Measurements from ENCODE around the gene IRF8. TPM values are rescaled to one million over a fixed set of nuclear protein-coding genes. Genes with fewer than 3 reads are reported as not detected.

The IRF8 gene
- total RNA-seq, 5 donors from 2014 or later (not counting 1 experiment from before 2014, with no cell fraction given) = 7.7 to 17.0 (median 10.3) TPM

- ChIA-PET POLR2A (no interaction called here), CTCF (no interaction called here)
- H3K4me3 Mint-ChIP-seq = no peak overlapping the region
- Histone ChIP-seq H3K27me3 (replicated peaks in 1 of 2; ENCODE audit: control insufficient read depth in 2 of 2, extremely low read depth in 1 of 2, insufficient read depth in 2 of 2, low read length in 1 of 2) (peaks cover 0 to 6% of the 10 kb centered on the region in 2 experiments), H3K4me3 (ENCODE audit: control insufficient read depth in 1 of 2, extremely low read depth in 1 of 2, low read length in 1 of 2) (no peak overlapping the region), H3K9me3 (no peaks in the 10 kb centered on the region), H3K27ac (ENCODE audit: low read length) (no peak overlapping the region), H3K36me3 (ENCODE audit: control insufficient read depth in 2 of 2, extremely low read depth in 1 of 2, insufficient read depth in 1 of 2, low read length in 1 of 2) (no peaks in the 10 kb centered on the region), H3K4me1 (ENCODE audit: control insufficient read depth in 1 of 2, extremely low read depth in 1 of 2, insufficient read depth in 2 of 2, low read length in 2 of 2) (peaks cover 0 to 12% of the 10 kb centered on the region in 2 experiments)
- no CpG with 5 or more reads among the region's 5 CpGs for WGBS (ENCODE audit: insufficient coverage)
- DNase-seq (peak in 1 of 35 experiments; percentile 36), ATAC-seq (replicated peaks in 1 of 4) (peak; percentile 37 to 71 (median 50))
- H3K9me3 Mint-ChIP-seq = no peaks in the 10 kb centered on the region
- H3K27me3 Mint-ChIP-seq = peaks cover 11 to 14% of the 10 kb centered on the region in 2 donors
- peaks cover 10 to 21% (median 10%) of the 10 kb centered on the region in 3 donors for H3K4me1 Mint-ChIP-seq
- H3K36me3 Mint-ChIP-seq = no peaks in the 10 kb centered on the region
- peak overlapping the region in 1 of 2 donors; percentile 73 for H3K27ac Mint-ChIP-seq
Observed at GRCh38 chr16:85888405-85889331, 10.3 kb upstream of the IRF8 start.

DNA sequence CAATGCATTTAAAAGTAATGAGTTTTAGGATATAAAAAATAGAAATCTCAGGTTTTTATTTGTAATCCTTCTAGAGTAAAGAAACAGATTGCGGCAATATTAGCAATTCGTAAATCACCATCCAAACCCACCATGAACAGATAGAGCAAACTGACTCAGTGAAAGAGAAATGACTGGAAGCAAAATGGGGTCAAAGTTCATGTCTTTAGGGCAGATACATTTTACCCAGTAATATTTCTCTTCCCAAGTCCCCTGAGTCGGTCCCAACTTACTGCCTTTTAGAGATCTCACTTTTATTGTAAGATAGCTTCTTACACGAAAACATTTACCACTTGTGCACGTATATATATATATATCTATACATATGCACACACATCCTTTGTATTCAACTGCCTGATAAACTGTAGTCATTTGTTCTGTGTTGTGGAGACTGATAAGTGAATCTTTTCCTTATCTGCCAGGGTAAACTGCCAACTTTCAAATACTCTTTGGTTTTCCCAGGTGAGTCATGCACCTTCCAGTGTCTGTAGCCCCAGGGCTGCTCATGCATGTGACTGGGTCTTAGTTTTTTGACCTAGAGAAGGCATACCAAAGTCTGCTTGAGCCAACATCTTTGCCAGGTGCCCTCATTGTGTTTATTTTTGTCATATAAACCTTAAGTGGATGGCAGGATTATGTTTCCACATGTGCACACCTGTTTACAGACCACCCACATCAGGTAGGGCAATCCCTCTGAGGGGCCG lies 7.8 kb upstream of the IRF8 start:
- H3K27ac ChIP-seq (ENCODE audit: low read length) = no peak overlapping the region
- no peaks in the 10 kb centered on the region for H3K9me3 ChIP-seq
- ChIA-PET CTCF (no interaction called here), POLR2A (interaction anchor here in 1 of 2 donors (0.6 kb wide), 1 partner anchor 9 kb away, joined by 4 read pairs; no protein-coding TSS in a partner anchor)
- Mint-ChIP-seq H3K4me1 (peaks cover 10 to 21% (median 10%) of the 10 kb centered on the region in 3 donors), H3K27me3 (peaks cover 3 to 6% of the 10 kb centered on the region in 2 donors), H3K4me3 (no peak overlapping the region), H3K36me3 (no peaks in the 10 kb centered on the region), H3K27ac (no peak overlapping the region), H3K9me3 (no peaks in the 10 kb centered on the region)
- no peak overlapping the region for H3K4me3 ChIP-seq (ENCODE audit: control insufficient read depth in 1 of 2, extremely low read depth in 1 of 2, low read length in 1 of 2)
- no peaks in the 10 kb centered on the region for H3K36me3 ChIP-seq (ENCODE audit: control insufficient read depth in 2 of 2, extremely low read depth in 1 of 2, insufficient read depth in 1 of 2, low read length in 1 of 2)
- H3K4me1 ChIP-seq (ENCODE audit: control insufficient read depth in 1 of 2, extremely low read depth in 1 of 2, insufficient read depth in 2 of 2, low read length in 2 of 2) = peaks cover 0 to 12% of the 10 kb centered on the region in 2 experiments
- peaks cover 0 to 2% of the 10 kb centered on the region in 2 experiments for H3K27me3 ChIP-seq (replicated peaks in 1 of 2; ENCODE audit: control insufficient read depth in 2 of 2, extremely low read depth in 1 of 2, insufficient read depth in 2 of 2, low read length in 1 of 2)
- ATAC-seq (replicated peaks in 1 of 4) (no peak), DNase-seq (no peak)
- 100% methylated on average over 1 of the region's 6 CpGs for WGBS (ENCODE audit: insufficient coverage)

DNA sequence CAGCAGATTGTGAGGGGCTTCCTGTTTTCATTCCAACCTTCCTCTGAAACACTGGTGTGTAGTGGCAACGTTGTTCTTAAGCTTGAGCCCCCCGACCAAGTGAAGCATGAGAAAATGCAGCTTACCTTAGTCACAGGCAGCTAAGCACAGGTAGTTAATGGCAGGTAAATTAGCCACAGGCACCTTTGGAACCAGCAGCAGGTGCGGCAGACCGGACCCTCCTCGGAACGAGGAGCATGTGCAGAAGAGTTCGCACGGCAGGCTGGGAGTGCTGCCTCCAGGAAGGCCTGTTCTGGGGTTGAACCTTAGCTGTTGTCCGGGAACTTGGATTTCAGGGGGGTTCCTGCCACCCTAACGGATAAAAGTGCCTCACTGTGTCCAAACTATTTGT lies 7.2 kb upstream of the IRF8 start:
- POLR2A ChIA-PET = interaction anchor here in 1 of 2 donors (0.6 kb wide), 1 partner anchor 54 kb away, joined by 3 read pairs; no protein-coding TSS in a partner anchor

DNA sequence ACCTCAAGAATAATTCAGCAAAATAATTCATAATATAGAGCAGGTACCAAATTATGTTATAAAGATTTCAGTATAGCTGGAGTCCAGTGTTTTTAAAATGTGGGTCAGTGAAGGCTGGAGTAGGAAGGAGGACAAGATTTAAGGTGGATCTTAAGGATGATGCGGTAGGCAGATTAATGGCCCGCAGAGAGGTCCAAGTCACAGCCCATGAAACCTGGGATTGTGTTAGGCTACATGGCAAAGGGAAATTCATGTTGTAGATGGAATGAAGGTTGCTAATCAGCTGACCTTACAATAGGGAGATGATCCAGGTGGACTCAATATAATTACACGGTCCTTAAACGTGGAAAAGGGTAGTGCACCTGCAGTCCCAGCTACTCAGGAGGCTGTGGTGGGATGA lies 6.2 kb upstream of the IRF8 start:
- Histone ChIP-seq H3K4me3 (ENCODE audit: control insufficient read depth in 1 of 2, extremely low read depth in 1 of 2, low read length in 1 of 2) (no peak overlapping the region), H3K36me3 (ENCODE audit: control insufficient read depth in 2 of 2, extremely low read depth in 1 of 2, insufficient read depth in 1 of 2, low read length in 1 of 2) (no peaks in the 10 kb centered on the region), H3K27ac (ENCODE audit: low read length) (no peak overlapping the region), H3K27me3 (replicated peaks in 1 of 2; ENCODE audit: control insufficient read depth in 2 of 2, extremely low read depth in 1 of 2, insufficient read depth in 2 of 2, low read length in 1 of 2) (peaks cover 0 to 2% of the 10 kb centered on the region in 2 experiments), H3K9me3 (no peaks in the 10 kb centered on the region), H3K4me1 (ENCODE audit: control insufficient read depth in 1 of 2, extremely low read depth in 1 of 2, insufficient read depth in 2 of 2, low read length in 2 of 2) (peaks cover 0 to 12% of the 10 kb centered on the region in 2 experiments)
- H3K36me3 Mint-ChIP-seq = no peaks in the 10 kb centered on the region
- H3K4me3 Mint-ChIP-seq = no peak overlapping the region
- DNase-seq = no peak
- no peaks in the 10 kb centered on the region for H3K9me3 Mint-ChIP-seq
- WGBS (ENCODE audit: insufficient coverage) = 90% methylated on average over 4 of the region's 4 CpGs
- CTCF ChIA-PET = interaction anchor here in 1 of 2 donors (0.6 kb wide), 1 partner anchor 74 kb away, joined by 4 read pairs; no protein-coding TSS in a partner anchor
- H3K4me1 Mint-ChIP-seq = peaks cover 10 to 25% (median 15%) of the 10 kb centered on the region in 3 donors
- no peak for ATAC-seq (replicated peaks in 1 of 4)
- H3K27ac Mint-ChIP-seq = no peak overlapping the region
- POLR2A ChIA-PET = no interaction called here
- no peaks in the 10 kb centered on the region for H3K27me3 Mint-ChIP-seq

More for the DNA sequence above, 7.2 kb upstream of the IRF8 start:
- no peak for ATAC-seq (replicated peaks in 1 of 4)
- 89% methylated on average over 8 of the region's 10 CpGs for WGBS (ENCODE audit: insufficient coverage)
- CTCF ChIA-PET = no interaction called here
- no peak overlapping the region for H3K4me3 Mint-ChIP-seq
- DNase-seq = no peak
- H3K9me3 ChIP-seq = no peaks in the 10 kb centered on the region
- H3K4me1 ChIP-seq (ENCODE audit: control insufficient read depth in 1 of 2, extremely low read depth in 1 of 2, insufficient read depth in 2 of 2, low read length in 2 of 2) = peaks cover 0 to 12% of the 10 kb centered on the region in 2 experiments
- no peak overlapping the region for H3K27ac Mint-ChIP-seq
- H3K27me3 Mint-ChIP-seq = peaks cover 1 to 3% of the 10 kb centered on the region in 2 donors
- no peaks in the 10 kb centered on the region for H3K36me3 Mint-ChIP-seq
- H3K36me3 ChIP-seq (ENCODE audit: control insufficient read depth in 2 of 2, extremely low read depth in 1 of 2, insufficient read depth in 1 of 2, low read length in 1 of 2) = no peaks in the 10 kb centered on the region
- no peak overlapping the region for H3K4me3 ChIP-seq (ENCODE audit: control insufficient read depth in 1 of 2, extremely low read depth in 1 of 2, low read length in 1 of 2)
- no peak overlapping the region for H3K27ac ChIP-seq (ENCODE audit: low read length)
- H3K27me3 ChIP-seq (replicated peaks in 1 of 2; ENCODE audit: control insufficient read depth in 2 of 2, extremely low read depth in 1 of 2, insufficient read depth in 2 of 2, low read length in 1 of 2) = peaks cover 0 to 2% of the 10 kb centered on the region in 2 experiments
- H3K4me1 Mint-ChIP-seq = peaks cover 10 to 21% (median 10%) of the 10 kb centered on the region in 3 donors
- H3K9me3 Mint-ChIP-seq = no peaks in the 10 kb centered on the region

DNA sequence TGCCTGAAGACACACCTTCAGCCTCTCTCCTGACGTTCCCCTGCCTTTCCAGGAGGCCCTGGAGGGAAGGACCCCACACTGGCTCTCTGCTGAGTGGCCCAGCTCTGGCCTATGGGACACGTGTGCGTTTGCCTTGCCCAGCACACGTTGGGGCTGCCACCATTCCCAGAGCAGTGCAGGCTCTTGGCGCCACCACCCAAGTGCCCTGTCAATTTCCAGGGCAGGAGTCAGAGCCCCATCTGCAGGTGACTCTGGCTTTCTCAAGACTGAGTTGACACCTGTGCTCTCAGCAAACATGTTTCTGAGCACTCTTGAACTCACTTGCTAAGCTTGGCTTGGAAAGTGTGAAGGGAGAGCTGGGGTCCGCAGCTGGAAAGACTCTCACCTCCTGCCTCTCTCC lies 4.7 kb upstream of the IRF8 start:
- no peak overlapping the region for H3K27ac ChIP-seq (ENCODE audit: low read length)
- H3K4me1 ChIP-seq (ENCODE audit: control insufficient read depth in 1 of 2, extremely low read depth in 1 of 2, insufficient read depth in 2 of 2, low read length in 2 of 2) = peaks cover 0 to 13% of the 10 kb centered on the region in 2 experiments
- peaks cover 3 to 9% of the 10 kb centered on the region in 2 experiments for H3K27me3 ChIP-seq (replicated peaks in 1 of 2; ENCODE audit: control insufficient read depth in 2 of 2, extremely low read depth in 1 of 2, insufficient read depth in 2 of 2, low read length in 1 of 2)
- ChIA-PET CTCF (no interaction called here), POLR2A (no interaction called here)
- H3K4me3 Mint-ChIP-seq = no peak overlapping the region
- no peaks in the 10 kb centered on the region for H3K36me3 ChIP-seq (ENCODE audit: control insufficient read depth in 2 of 2, extremely low read depth in 1 of 2, insufficient read depth in 1 of 2, low read length in 1 of 2)
- peaks cover 8 to 21% (median 14%) of the 10 kb centered on the region in 3 donors for H3K4me1 Mint-ChIP-seq
- 90% methylated on average over 5 of the region's 6 CpGs for WGBS (ENCODE audit: insufficient coverage)
- H3K9me3 ChIP-seq = no peaks in the 10 kb centered on the region
- no peaks in the 10 kb centered on the region for H3K9me3 Mint-ChIP-seq
- no peak for DNase-seq
- no peak for ATAC-seq (replicated peaks in 1 of 4)
- peaks cover 0 to 6% of the 10 kb centered on the region in 2 donors for H3K27me3 Mint-ChIP-seq
- no peak overlapping the region for H3K4me3 ChIP-seq (ENCODE audit: control insufficient read depth in 1 of 2, extremely low read depth in 1 of 2, low read length in 1 of 2)
- no peak overlapping the region for H3K27ac Mint-ChIP-seq
- H3K36me3 Mint-ChIP-seq = no peaks in the 10 kb centered on the region

DNA sequence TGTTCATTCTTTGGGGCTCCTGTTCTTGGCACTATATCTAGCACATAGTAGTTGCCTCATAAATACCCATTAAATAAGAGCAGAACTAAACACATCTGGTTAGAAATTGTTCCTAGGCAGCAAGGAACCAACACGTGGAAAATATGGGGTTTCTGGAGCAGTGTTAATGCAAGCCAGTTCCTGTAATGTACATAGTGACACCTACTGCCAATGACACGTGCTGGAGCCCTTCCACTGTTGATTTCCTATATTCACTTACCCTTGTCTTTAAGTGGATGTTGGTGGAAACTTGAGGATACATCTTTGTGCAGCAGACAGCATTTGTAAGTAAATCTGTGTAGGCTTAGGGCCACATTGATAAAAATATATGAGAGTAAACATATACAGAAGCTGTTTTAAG lies 1.6 kb upstream of the IRF8 start:
- POLR2A ChIA-PET = no interaction called here
- no peak for ATAC-seq (replicated peaks in 1 of 4)
- no peaks in the 10 kb centered on the region for H3K36me3 Mint-ChIP-seq

More for the DNA sequence above, 1.6 kb upstream of the IRF8 start:
- no peak overlapping the region for H3K27ac Mint-ChIP-seq
- Histone ChIP-seq H3K36me3 (ENCODE audit: control insufficient read depth in 2 of 2, extremely low read depth in 1 of 2, insufficient read depth in 1 of 2, low read length in 1 of 2) (no peaks in the 10 kb centered on the region), H3K27me3 (replicated peaks in 1 of 2; ENCODE audit: control insufficient read depth in 2 of 2, extremely low read depth in 1 of 2, insufficient read depth in 2 of 2, low read length in 1 of 2) (peaks cover 4 to 24% of the 10 kb centered on the region in 2 experiments), H3K9me3 (no peaks in the 10 kb centered on the region), H3K27ac (ENCODE audit: low read length) (no peak overlapping the region), H3K4me3 (ENCODE audit: control insufficient read depth in 1 of 2, extremely low read depth in 1 of 2, low read length in 1 of 2) (no peak overlapping the region), H3K4me1 (ENCODE audit: control insufficient read depth in 1 of 2, extremely low read depth in 1 of 2, insufficient read depth in 2 of 2, low read length in 2 of 2) (peaks cover 0 to 24% of the 10 kb centered on the region in 2 experiments)
- CTCF ChIA-PET = no interaction called here
- H3K27me3 Mint-ChIP-seq = peaks cover 5 to 23% of the 10 kb centered on the region in 2 donors
- H3K9me3 Mint-ChIP-seq = no peaks in the 10 kb centered on the region
- 0% methylated on average over 1 of the region's 2 CpGs for WGBS (ENCODE audit: insufficient coverage)
- peaks cover 23 to 35% (median 32%) of the 10 kb centered on the region in 3 donors for H3K4me1 Mint-ChIP-seq
- DNase-seq = peak in 1 of 35 experiments; percentile 21
- H3K4me3 Mint-ChIP-seq = peak overlapping the region; percentile 50 to 82 (median 62)

Data from T-cell (primary cell).